Activated CD4-positive, alpha-beta memory T cell treated with anti-CD3 and anti-CD28 coated beads for 36 hours (primary cell): Measurements from ENCODE around the gene ATP6V1F. TPM values are rescaled to one million over a fixed set of nuclear protein-coding genes. Genes with fewer than 3 reads are reported as not detected.

Experiments
- CTCF ChIA-PET: fragments of 350-600 bp; sonication (Branson Sonifier 250); formaldehyde crosslinking; loops from one replicate; lab custom pipeline; 2021; ENCODE audit warnings: antibody characterized with exemption, inconsistent platforms; lab: Charles Lee
- POLR2A ChIA-PET: fragments of 350-600 bp; sonication (Branson Sonifier 250); formaldehyde crosslinking; loops from one replicate; lab custom pipeline; 2021; ENCODE audit warnings: antibody characterized with exemption; lab: Charles Lee
- DNase-seq: peaks from one replicate; pipeline ENCODE4 v3.0.0-alpha.2; 2020
- H3K27ac Mint-ChIP-seq: one replicate; pipeline ENCODE4 v1.8.0; 2021; ENCODE audit warnings: mixed read lengths
- H3K27me3 Mint-ChIP-seq: one replicate; pipeline ENCODE4 v1.8.0; 2021; ENCODE audit warnings: mixed read lengths
- H3K36me3 Mint-ChIP-seq: one replicate; pipeline ENCODE4 v1.8.0; 2021; ENCODE audit warnings: mixed read lengths
- H3K4me1 Mint-ChIP-seq: one replicate; pipeline ENCODE4 v1.8.0; 2021; ENCODE audit warnings: low read depth, mixed read lengths
- H3K4me3 Mint-ChIP-seq: one replicate; pipeline ENCODE4 v1.8.0; 2021; ENCODE audit warnings: mild to moderate bottlenecking, mixed read lengths
- H3K9me3 Mint-ChIP-seq: one replicate; pipeline ENCODE4 v1.8.0; 2021; ENCODE audit warnings: mixed read lengths
- intact Hi-C: fragments of 100-400 bp; cut with micrococcal nuclease; formaldehyde crosslinking; loops from one replicate; pipeline ENCODE4 v1.15.1; 2023
- total RNA-seq, 2 experiments: library from RNA; stranded (reverse); gene quantifications; one replicate each; pipeline ENCODE4 v1.2.3, GENCODE V29; 2021

The ATP6V1F gene
- total RNA-seq, 2 experiments from 2014 or later: 113 to 117 TPM

DNA sequence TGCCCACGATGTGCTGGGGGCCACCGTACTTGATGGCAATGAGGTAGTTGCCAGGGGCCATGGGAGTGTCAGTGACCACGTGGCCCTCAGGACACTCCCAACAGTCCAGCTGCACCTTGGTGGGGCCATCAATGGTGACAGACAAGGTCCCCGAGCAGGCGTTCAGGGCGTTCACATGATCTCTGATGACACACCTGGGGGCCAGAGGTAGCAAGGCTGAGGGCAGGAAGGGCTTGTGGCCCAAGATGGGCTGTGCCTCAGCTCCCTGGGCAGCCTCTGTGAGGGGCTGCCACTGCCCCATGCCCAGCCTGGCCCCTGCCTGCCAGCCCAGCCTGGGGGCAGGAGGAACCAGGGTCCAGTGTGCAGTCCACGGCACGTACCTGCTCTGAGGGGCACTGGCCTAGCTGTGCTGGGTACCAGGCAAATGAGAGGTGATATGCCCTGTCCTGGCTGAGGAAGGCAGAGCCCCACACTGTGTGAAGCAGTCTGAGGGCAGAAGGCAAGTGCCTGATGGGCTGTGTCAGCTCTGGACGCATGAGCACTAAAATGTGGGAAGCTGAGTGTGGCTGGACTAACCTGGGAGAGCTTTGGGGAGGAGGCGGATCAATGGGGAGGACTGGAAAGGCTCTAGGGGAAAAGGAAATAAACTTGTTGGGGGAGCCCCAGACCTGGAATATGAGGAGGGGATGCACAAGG is 51.4 kb downstream of the ATP6V1F start:
- intact Hi-C loops: loop anchor here (10.0 kb wide), 1 partner anchor 51 kb away; no protein-coding TSS in a partner anchor
- no peaks in the 10 kb centered on the region for H3K36me3 Mint-ChIP-seq
- no peaks in the 10 kb centered on the region for H3K9me3 Mint-ChIP-seq
- CTCF ChIA-PET: no interaction called here
- H3K27me3 Mint-ChIP-seq: peaks cover 45% of the 10 kb centered on the region
- H3K27ac Mint-ChIP-seq: no peak overlapping the region
- H3K4me3 Mint-ChIP-seq: no peak overlapping the region
- H3K4me1 Mint-ChIP-seq: peaks cover 8% of the 10 kb centered on the region
- POLR2A ChIA-PET: no interaction called here
- DNase-seq: no peak

DNA sequence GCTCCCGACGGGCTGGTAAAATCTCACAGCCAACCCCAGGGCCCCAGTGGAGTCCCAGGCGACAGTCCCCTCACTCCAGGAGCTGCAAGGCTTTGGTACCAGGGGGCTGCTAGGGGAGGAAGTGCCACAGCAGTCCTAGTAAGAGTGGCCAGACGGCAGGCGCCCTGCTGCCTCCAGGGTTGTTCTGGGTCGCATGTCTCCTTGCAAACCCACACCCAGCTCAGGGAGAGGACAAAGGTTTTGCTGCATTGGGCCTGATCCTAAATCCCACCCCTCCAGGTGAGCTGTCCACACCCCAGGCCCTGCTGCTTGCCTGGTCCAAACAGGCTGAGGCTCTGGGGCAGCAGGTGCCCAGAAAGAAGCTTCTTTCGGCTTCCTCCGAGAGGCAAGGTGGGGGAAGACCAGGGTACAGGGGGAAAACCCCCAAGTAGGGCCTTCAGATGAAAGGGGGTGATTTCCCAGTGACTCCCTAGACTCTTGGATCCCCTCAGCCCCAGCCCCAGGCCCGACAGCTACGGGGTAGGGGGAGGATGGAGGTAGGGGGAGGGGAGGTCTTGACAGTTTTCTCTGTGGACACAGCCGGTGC is 52.0 kb downstream of the ATP6V1F start:
- no peaks in the 10 kb centered on the region for H3K36me3 Mint-ChIP-seq
- DNase-seq: peak; percentile 35
- intact Hi-C loops: loop anchor here (10.0 kb wide), 1 partner anchor 50 kb away; no protein-coding TSS in a partner anchor
- H3K9me3 Mint-ChIP-seq: no peaks in the 10 kb centered on the region
- H3K27me3 Mint-ChIP-seq: peaks cover 39% of the 10 kb centered on the region
- no peak overlapping the region for H3K4me3 Mint-ChIP-seq
- H3K4me1 Mint-ChIP-seq: peaks cover 8% of the 10 kb centered on the region
- H3K27ac Mint-ChIP-seq: no peak overlapping the region
- ChIA-PET CTCF (interaction anchor here (0.7 to 0.8 kb wide), 2 partner anchors 15 to 177 kb away, joined by 3 read pairs; no protein-coding TSS in a partner anchor), POLR2A (no interaction called here)

DNA sequence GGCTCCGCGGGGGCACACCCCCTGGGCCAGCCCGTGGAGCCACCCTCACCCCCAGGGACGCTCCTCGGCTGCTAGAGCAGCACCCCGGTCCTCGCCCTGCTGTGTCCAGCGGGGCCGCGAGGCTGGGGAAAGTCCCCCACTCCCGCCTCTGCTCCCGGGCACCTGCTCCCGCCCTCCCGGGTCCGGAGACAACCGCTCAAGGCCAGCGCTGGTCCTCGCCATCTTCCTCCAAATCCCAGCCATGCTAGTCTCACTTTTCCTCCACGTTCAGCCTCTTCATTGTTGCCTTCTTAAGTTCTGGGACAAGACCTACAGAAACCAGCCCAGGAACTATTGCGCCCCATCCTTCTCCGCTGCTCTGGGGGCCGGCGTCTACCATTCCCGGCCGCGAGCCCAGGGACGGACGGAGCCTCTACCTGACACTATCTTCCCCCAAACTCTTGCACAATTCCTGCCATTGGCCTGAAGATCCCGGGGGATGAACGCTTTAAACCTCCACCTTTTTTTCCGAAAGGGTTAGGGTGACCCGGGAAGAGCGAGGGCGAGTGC is 52.7 kb downstream of the ATP6V1F start:
- intact Hi-C loops: loop anchor here (10.0 kb wide), 1 partner anchor 49 kb away; no protein-coding TSS in a partner anchor

More for the DNA sequence above, 52.7 kb downstream of the ATP6V1F start:
- DNase-seq: no peak
- Mint-ChIP-seq H3K4me1 (peaks cover 8% of the 10 kb centered on the region), H3K27ac (no peak overlapping the region), H3K36me3 (no peaks in the 10 kb centered on the region), H3K4me3 (peak overlapping the region; percentile 57), H3K27me3 (peaks cover 34% of the 10 kb centered on the region), H3K9me3 (no peaks in the 10 kb centered on the region)
- POLR2A ChIA-PET: no interaction called here
- CTCF ChIA-PET: interaction anchor here (0.7 to 0.8 kb wide), 2 partner anchors 16 to 176 kb away, joined by 3 read pairs; no protein-coding TSS in a partner anchor

Other genes starting within 250 kb of the ATP6V1F start
- under 1 TPM in 1 of 2 experiments, not detected in 1; 0.10 TPM for gene GARIN1A, start 190.6 kb upstream of the ATP6V1F start, total RNA-seq
- gene CALU, start 123.5 kb upstream of the ATP6V1F start, total RNA-seq: 10 to 100 TPM; 43.2 to 44.2 TPM
- not detected for gene OPN1SW, start 87.1 kb upstream of the ATP6V1F start, total RNA-seq
- 1 to 10 TPM; 8.8 to 8.9 TPM for gene CCDC136, start 70.9 kb upstream of the ATP6V1F start, total RNA-seq
- under 1 TPM in 1 of 2 experiments, not detected in 1; 0.05 TPM for gene FLNC, start 32.5 kb upstream of the ATP6V1F start, total RNA-seq
- gene KCP, start 47.9 kb downstream of the ATP6V1F start, total RNA-seq: under 1 TPM; 0.05 to 0.12 TPM
- gene IRF5, start 75.1 kb downstream of the ATP6V1F start, total RNA-seq: 10 to 100 TPM; 21.7 to 22.9 TPM
- gene TNPO3, start 192.3 kb downstream of the ATP6V1F start, total RNA-seq: 10 to 100 TPM; 53.4 to 54.5 TPM